Osteocyte (in vitro differentiated cells): Measurements from ENCODE around the gene PRR36. TPM values are rescaled to one million over a fixed set of nuclear protein-coding genes. Genes with fewer than 3 reads are reported as not detected.

Source experiments
- DNase-seq: peaks from one replicate; pipeline ENCODE4 v3.0.0; 2021; ENCODE audit warnings: mixed read lengths; ENCODE audit not compliant: unreplicated experiment; ENCODE audit errors: extremely low spot score
- H3K27ac Mint-ChIP-seq: one replicate; pipeline ENCODE4 v1.8.0; 2021; ENCODE audit warnings: mild to moderate bottlenecking, mixed read lengths; ENCODE audit not compliant: unreplicated experiment
- H3K27me3 Mint-ChIP-seq: one replicate; pipeline ENCODE4 v1.8.0; 2021; ENCODE audit warnings: mixed read lengths; ENCODE audit not compliant: unreplicated experiment
- H3K36me3 Mint-ChIP-seq: one replicate; pipeline ENCODE4 v1.8.0; 2021; ENCODE audit warnings: mixed read lengths; ENCODE audit not compliant: unreplicated experiment
- H3K4me1 Mint-ChIP-seq: one replicate; pipeline ENCODE4 v1.8.0; 2021; ENCODE audit warnings: mixed read lengths; ENCODE audit not compliant: unreplicated experiment
- H3K4me3 Mint-ChIP-seq: one replicate; pipeline ENCODE4 v1.8.0; 2021; ENCODE audit warnings: mild to moderate bottlenecking, moderate library complexity, mixed read lengths; ENCODE audit not compliant: unreplicated experiment
- H3K9me3 Mint-ChIP-seq: one replicate; pipeline ENCODE4 v1.8.0; 2021; ENCODE audit warnings: mixed read lengths; ENCODE audit not compliant: unreplicated experiment
- total RNA-seq: library from RNA; stranded (reverse); gene quantifications from 2 replicates; pipeline ENCODE4 v1.2.1, GENCODE V29; 2021
- TF ChIP-seq, protein P1 (sequence below): fragments of 200-600 bp; sonication (generic); IDR thresholded peaks from 2 replicates; pipeline ENCODE4 v1.5.0; 2021; ENCODE audit warnings: antibody characterized with exemption, mild to moderate bottlenecking, moderate library complexity

Gene PRR36
- total RNA-seq, 1 donor from 2014 or later, result 0.51 TPM

DNA sequence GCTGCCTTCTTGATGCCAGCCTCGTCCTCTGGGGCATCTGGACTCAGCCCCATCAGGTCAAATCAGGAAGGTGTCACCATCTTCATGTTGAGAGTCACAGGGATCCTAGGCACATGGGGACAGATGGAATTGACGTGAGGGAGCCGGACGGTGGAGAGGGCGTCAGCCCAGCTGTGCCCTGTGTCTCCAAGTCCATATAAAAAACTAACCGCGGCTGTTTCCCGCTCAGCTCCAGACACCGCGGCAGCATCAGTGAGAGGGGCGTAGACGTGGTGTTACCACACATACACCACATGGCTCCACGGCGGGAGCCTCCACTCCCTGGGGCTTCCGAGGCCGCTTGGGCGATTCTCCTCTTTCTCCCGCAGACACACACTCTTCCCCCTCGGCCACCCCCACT, 5.6 kb upstream of the PRR36 start:
- no peaks in the 10 kb centered on the region for H3K36me3 Mint-ChIP-seq
- DNase-seq, result no peak
- no peak overlapping the region for H3K27ac Mint-ChIP-seq
- H3K4me1 Mint-ChIP-seq, result peaks cover 7% of the 10 kb centered on the region
- no peaks in the 10 kb centered on the region for H3K9me3 Mint-ChIP-seq
- no peak overlapping the region for H3K4me3 Mint-ChIP-seq
- TF ChIP-seq, protein P1, sequence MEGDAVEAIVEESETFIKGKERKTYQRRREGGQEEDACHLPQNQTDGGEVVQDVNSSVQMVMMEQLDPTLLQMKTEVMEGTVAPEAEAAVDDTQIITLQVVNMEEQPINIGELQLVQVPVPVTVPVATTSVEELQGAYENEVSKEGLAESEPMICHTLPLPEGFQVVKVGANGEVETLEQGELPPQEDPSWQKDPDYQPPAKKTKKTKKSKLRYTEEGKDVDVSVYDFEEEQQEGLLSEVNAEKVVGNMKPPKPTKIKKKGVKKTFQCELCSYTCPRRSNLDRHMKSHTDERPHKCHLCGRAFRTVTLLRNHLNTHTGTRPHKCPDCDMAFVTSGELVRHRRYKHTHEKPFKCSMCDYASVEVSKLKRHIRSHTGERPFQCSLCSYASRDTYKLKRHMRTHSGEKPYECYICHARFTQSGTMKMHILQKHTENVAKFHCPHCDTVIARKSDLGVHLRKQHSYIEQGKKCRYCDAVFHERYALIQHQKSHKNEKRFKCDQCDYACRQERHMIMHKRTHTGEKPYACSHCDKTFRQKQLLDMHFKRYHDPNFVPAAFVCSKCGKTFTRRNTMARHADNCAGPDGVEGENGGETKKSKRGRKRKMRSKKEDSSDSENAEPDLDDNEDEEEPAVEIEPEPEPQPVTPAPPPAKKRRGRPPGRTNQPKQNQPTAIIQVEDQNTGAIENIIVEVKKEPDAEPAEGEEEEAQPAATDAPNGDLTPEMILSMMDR, result no peak
- H3K27me3 Mint-ChIP-seq, result peaks cover 12% of the 10 kb centered on the region

DNA sequence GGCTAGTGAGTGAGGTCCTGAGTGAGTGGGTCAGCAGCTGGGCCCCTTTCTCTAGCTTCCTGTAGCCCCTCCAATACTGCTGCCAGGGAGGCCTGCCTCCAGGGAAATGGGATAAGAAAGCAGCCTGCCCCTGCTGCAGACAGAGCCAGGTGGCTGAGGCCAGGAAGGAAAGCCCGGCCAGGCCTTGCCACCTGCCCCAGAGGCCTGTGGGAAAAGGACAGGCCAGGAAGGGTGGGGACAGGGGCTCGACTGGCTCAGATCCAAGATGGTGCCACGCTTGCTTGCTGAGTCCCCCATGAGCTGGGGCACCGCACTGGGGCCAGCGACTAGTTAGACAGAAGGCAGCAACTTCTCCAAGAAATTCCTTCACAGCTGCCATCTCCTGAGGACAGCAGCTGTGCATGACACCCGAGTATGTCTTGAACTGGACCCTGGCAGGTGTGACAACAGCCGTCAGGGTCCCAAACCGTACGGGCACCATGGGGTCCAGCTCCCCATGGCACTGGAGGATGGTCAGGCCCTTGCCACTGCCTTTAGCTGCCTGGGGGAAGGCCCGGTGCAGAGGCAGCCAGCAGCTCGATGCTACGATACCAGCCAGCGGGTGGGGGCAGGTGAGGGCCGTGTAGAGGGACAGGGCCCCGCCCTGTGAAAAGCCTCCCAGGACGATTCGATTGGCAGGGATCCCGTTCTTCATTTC, 5.1 kb upstream of the PRR36 start:
- H3K9me3 Mint-ChIP-seq, result no peaks in the 10 kb centered on the region
- H3K36me3 Mint-ChIP-seq, result no peaks in the 10 kb centered on the region
- peaks cover 15% of the 10 kb centered on the region for H3K27me3 Mint-ChIP-seq
- no peak for DNase-seq
- TF ChIP-seq, protein P1, result no peak
- no peak overlapping the region for H3K4me3 Mint-ChIP-seq
- H3K27ac Mint-ChIP-seq, result no peak overlapping the region
- peaks cover 9% of the 10 kb centered on the region for H3K4me1 Mint-ChIP-seq

DNA sequence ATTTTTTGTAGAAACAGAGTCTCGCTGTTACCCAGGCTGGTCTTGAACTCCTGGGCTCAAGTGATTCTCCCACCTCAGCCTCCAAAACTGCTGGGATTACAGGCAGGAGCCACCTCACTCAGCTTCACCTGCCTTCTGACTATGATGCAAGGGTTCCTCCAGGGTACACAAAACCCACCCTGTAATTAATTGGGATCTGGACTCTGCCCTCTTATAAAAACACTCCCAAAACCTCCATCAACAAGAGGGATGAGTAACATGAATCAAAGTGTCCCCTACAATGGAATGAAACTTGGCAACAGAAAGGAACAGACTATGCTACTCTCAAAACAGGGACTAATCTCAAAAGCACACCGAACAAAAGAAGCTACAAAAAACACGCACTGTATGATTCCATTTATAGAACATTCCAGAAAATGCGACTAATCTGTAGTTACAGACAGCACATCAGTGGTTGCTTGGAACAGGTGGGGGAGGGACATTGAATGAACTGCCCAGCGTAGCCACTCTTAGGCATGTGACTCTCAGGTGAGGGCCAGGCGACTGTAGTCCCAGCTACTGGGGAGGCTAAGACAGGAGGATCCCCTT, 3.2 kb upstream of the PRR36 start:
- no peak overlapping the region for H3K4me3 Mint-ChIP-seq
- H3K4me1 Mint-ChIP-seq, result peaks cover 7% of the 10 kb centered on the region
- H3K27ac Mint-ChIP-seq, result no peak overlapping the region
- peaks cover 22% of the 10 kb centered on the region for H3K27me3 Mint-ChIP-seq
- no peaks in the 10 kb centered on the region for H3K9me3 Mint-ChIP-seq
- no peak for DNase-seq
- no peaks in the 10 kb centered on the region for H3K36me3 Mint-ChIP-seq
- TF ChIP-seq, protein P1, result no peak

DNA sequence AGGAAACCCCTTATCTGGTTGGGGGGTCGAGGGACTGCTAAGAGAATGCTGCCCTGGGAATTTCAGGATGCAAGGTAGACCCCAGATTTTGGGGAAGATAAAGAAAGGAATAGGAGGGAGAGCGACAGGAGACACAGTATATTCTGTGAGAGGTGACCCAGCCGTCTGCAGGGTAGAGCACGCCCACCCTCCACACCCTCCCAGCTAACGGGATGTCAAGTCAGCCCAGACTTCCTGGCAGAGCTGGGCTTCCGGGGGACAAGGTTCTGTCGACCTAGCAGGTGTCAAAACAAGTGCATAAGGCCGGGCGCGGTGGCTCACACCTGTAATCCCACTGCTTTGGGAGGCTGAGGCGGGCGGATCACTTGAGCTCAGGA, 695 bp upstream of the PRR36 start:
- H3K36me3 Mint-ChIP-seq, result no peaks in the 10 kb centered on the region
- H3K27ac Mint-ChIP-seq, result no peak overlapping the region
- DNase-seq, result no peak
- H3K4me3 Mint-ChIP-seq, result peak overlapping the region; percentile 67
- H3K27me3 Mint-ChIP-seq, result peaks cover 27% of the 10 kb centered on the region
- H3K9me3 Mint-ChIP-seq, result no peaks in the 10 kb centered on the region
- H3K4me1 Mint-ChIP-seq, result peaks cover 23% of the 10 kb centered on the region
- TF ChIP-seq, protein P1, result no peak

DNA sequence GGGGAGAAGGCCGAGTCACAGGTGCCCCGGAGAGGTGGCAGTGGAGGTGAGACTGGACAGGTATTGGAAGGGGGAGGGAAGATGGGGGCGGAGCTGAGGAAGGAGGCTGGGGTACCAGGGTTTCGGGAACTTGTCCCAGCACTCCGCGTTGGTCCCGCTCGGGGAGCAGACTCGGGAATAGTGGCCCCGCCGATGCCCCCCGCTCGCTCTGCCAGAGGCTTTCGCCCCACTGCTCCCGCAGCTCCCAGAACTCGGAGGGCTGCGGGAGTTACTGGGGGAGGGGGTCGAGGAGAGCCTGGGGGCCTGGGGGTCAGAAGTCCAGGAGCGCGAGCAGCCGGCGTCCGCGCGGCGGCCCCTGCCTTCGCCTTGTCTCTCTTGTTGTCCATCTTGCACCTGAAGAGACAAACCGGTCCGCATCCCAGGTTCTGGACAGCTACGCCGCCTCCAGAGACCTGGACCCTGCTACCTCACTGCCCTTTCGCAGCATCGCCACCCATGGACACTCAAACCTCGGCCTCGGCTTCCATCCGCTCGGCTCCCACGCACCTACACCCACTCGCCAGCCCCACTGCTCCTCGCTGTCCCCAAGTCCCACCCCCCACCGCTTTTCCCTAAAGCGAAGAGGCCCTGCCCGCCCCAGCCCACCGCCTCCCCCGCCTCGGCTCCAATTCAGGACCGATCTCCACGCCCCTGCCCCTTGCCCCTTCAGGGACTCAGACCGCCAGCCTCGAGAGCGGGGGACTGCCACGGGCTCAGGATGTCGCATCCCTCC, 700 bp downstream of the PRR36 start:
- peak overlapping the region; percentile 72 for H3K4me3 Mint-ChIP-seq
- peaks cover 27% of the 10 kb centered on the region for H3K4me1 Mint-ChIP-seq
- no peaks in the 10 kb centered on the region for H3K9me3 Mint-ChIP-seq
- H3K27ac Mint-ChIP-seq, result no peak overlapping the region
- TF ChIP-seq, protein P1, result no peak
- DNase-seq, result no peak
- H3K27me3 Mint-ChIP-seq, result peaks cover 27% of the 10 kb centered on the region
- no peaks in the 10 kb centered on the region for H3K36me3 Mint-ChIP-seq
